Measurements from ENCODE around the gene LYPD8.

GRCh38 chr1:248691567-248692155 is 63.9 kb downstream of the LYPD8 start:
- TF ChIP-seq CTCF (IDR thresholded peaks at IDR 0.05; ENCODE audit: extremely low read depth in 1 of 2, insufficient read depth in 1 of 2, low read depth in 1 of 2, low read length in 2 of 2): no peak
- no peak for TF ChIP-seq GATA2 (IDR thresholded peaks at IDR 0.05; ENCODE audit: insufficient read depth, insufficient read length, low read depth, low read length)
- TF ChIP-seq, protein P1, sequence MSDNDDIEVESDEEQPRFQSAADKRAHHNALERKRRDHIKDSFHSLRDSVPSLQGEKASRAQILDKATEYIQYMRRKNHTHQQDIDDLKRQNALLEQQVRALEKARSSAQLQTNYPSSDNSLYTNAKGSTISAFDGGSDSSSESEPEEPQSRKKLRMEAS (IDR thresholded peaks at IDR 0.05; ENCODE audit: insufficient read depth, insufficient read length): no peak
- no peak for TF ChIP-seq POLR2A (IDR thresholded peaks at IDR 0.05; ENCODE audit: low read depth, low read length)
- no peak for TF ChIP-seq MYC (IDR thresholded peaks at IDR 0.05; ENCODE audit: low read depth, low read length)

Measured in endothelial cell of umbilical vein (primary cell).